Measurements from ENCODE around the gene GDF10. TPM values are rescaled to one million over a fixed set of nuclear protein-coding genes. Genes with fewer than 3 reads are reported as not detected.

Gene GDF10
- total and polyA plus RNA-seq, 2 donors (not counting 1 experiment from before 2014, with no cell fraction given), result not detected

DNA sequence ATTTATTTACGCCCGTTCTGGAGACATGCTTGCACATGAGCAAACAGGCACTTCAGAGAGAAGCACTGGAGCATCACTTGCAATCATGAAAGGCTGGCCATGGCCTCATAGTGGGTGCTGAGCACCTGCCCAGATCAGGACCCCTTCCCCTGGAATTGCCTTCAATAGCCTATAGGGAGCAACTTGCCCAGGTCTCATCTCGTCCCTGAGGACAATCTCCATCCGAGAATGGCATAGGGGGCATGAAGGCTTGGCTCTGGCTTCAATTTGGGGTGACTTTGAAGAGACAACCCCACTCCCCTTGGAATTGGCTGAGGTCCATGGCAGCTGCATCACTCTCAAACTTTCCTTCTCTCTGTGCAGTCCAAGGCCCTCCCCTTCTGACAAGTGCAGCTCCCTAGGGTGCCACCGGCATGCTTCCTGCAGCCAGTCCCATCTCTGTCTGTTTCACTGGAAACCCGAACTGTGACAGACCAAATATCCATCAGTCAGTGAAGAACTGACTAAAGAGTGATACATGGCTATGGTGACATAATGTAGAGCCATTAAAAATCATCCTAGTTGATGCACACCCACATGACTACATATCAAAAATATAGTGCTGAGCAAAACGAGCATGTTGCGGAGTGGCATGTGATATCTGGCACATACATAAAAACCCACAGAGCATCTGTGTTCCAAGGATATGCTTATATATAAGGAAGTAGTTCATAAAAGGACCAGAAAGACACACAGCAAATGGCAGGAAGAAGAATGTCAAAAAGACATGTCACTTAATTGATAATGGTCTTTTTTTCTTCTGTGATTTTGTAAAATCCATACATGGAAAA lies 34.7 kb downstream of the GDF10 start:
- Histone ChIP-seq H3K27ac (ENCODE audit: low read length in 2 of 2) (no peak overlapping the region), H3K36me3 (replicated peaks in 1 of 2; ENCODE audit: control extremely low read depth in 1 of 2, control insufficient read depth in 1 of 2, extremely low read depth in 1 of 2, insufficient read depth in 2 of 2, low read length in 1 of 2) (no peaks in the 10 kb centered on the region), H3K4me2 (replicated peaks; ENCODE audit: low read depth, low read length, poor library complexity, severe bottlenecking) (no peak overlapping the region), H3K9ac (ENCODE audit: low read length) (no peak overlapping the region), H3K9me3 (ENCODE audit: control extremely low read depth in 1 of 3, control insufficient read depth in 2 of 3, insufficient read depth in 1 of 3, low read length in 2 of 3) (no peaks in the 10 kb centered on the region), H4K20me1 (ENCODE audit: control insufficient read depth, insufficient read depth, low read length, poor library complexity, severe bottlenecking) (no peaks in the 10 kb centered on the region), H2AFZ (ENCODE audit: insufficient read depth, low read depth, low read length, poor library complexity, severe bottlenecking) (no peak overlapping the region), H3K4me3 (ENCODE audit: control extremely low read depth in 1 of 5, extremely low read depth in 1 of 5, insufficient read depth in 1 of 5, low read depth in 2 of 5, low read length in 4 of 5) (no peak overlapping the region), H3K4me1 (ENCODE audit: control insufficient read depth in 2 of 2, insufficient read depth in 2 of 2, low read length in 2 of 2) (no peaks in the 10 kb centered on the region), H3K79me2 (ENCODE audit: control insufficient read depth, insufficient read depth, low read length) (no peaks in the 10 kb centered on the region), H3K27me3 (replicated peaks in 1 of 4; ENCODE audit: control extremely low read depth in 1 of 4, control insufficient read depth in 3 of 4, insufficient read depth in 4 of 4, low read length in 3 of 4) (no peaks in the 10 kb centered on the region)
- Mint-ChIP-seq H3K27me3 (peaks cover 29% of the 10 kb centered on the region), H3K4me1 (no peaks in the 10 kb centered on the region), H3K4me3 (no peak overlapping the region), H3K27ac (no peak overlapping the region), H3K9me3 (ENCODE audit: insufficient read depth) (no peaks in the 10 kb centered on the region)
- ATAC-seq (ENCODE audit: low read depth) (no peak), DNase-seq (no peak)
- ChIA-PET POLR2A (no interaction called here), CTCF (no interaction called here)
- intact Hi-C loops (cut with micrococcal nuclease), result no loop called here
- WGBS (ENCODE audit: insufficient coverage), result 100% methylated on average over 2 of the region's 8 CpGs
- TF ChIP-seq EZH2 (IDR thresholded peaks at IDR 0.05; ENCODE audit: borderline replicate concordance, insufficient read depth, low read depth, low read length, poor library complexity, severe bottlenecking), result no peak
- TF ChIP-seq, protein P1, sequence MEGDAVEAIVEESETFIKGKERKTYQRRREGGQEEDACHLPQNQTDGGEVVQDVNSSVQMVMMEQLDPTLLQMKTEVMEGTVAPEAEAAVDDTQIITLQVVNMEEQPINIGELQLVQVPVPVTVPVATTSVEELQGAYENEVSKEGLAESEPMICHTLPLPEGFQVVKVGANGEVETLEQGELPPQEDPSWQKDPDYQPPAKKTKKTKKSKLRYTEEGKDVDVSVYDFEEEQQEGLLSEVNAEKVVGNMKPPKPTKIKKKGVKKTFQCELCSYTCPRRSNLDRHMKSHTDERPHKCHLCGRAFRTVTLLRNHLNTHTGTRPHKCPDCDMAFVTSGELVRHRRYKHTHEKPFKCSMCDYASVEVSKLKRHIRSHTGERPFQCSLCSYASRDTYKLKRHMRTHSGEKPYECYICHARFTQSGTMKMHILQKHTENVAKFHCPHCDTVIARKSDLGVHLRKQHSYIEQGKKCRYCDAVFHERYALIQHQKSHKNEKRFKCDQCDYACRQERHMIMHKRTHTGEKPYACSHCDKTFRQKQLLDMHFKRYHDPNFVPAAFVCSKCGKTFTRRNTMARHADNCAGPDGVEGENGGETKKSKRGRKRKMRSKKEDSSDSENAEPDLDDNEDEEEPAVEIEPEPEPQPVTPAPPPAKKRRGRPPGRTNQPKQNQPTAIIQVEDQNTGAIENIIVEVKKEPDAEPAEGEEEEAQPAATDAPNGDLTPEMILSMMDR (IDR thresholded peaks at IDR 0.05), result no peak

DNA sequence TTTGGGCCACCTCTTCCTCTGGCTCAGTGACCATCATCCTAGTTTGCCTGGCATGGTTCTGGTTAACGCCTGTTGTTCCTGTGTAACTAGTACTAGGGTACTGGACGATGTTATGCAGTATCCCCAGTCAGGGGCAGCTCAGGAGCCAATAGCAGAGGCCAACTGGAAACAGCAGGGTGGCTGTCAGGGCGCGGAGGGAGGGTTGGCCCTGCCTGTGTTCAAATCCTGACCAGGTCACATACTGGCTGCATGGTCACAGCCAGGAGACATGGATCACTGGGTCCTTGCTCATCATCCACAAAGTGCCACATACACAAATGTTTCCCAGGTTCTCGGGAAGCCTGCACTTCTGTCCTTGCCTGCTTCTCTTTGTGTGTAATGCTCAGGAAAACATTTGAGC lies 35.9 kb downstream of the GDF10 start:
- TF ChIP-seq EZH2 (IDR thresholded peaks at IDR 0.05; ENCODE audit: borderline replicate concordance, insufficient read depth, low read depth, low read length, poor library complexity, severe bottlenecking), result no peak
- TF ChIP-seq, protein P1 (IDR thresholded peaks at IDR 0.05), result no peak
- 85% methylated on average over 5 of the region's 5 CpGs for WGBS (ENCODE audit: insufficient coverage)
- CTCF ChIA-PET, result no interaction called here
- ATAC-seq (ENCODE audit: low read depth) (no peak), DNase-seq (no peak)
- POLR2A ChIA-PET, result no interaction called here
- no peak overlapping the region for H3K4me3 ChIP-seq (ENCODE audit: control extremely low read depth in 1 of 5, extremely low read depth in 1 of 5, insufficient read depth in 1 of 5, low read depth in 2 of 5, low read length in 4 of 5)
- Mint-ChIP-seq H3K4me3 (no peak overlapping the region), H3K27me3 (peaks cover 41% of the 10 kb centered on the region), H3K9me3 (ENCODE audit: insufficient read depth) (no peaks in the 10 kb centered on the region), H3K27ac (no peak overlapping the region), H3K4me1 (peaks cover 7% of the 10 kb centered on the region)
- H2AFZ ChIP-seq (ENCODE audit: insufficient read depth, low read depth, low read length, poor library complexity, severe bottlenecking), result no peak overlapping the region
- H3K79me2 ChIP-seq (ENCODE audit: control insufficient read depth, insufficient read depth, low read length), result no peaks in the 10 kb centered on the region
- H3K4me1 ChIP-seq (ENCODE audit: control insufficient read depth in 2 of 2, insufficient read depth in 2 of 2, low read length in 2 of 2), result peaks cover 5 to 6% of the 10 kb centered on the region in 2 donors
- no peaks in the 10 kb centered on the region for H3K9me3 ChIP-seq (ENCODE audit: control extremely low read depth in 1 of 3, control insufficient read depth in 2 of 3, insufficient read depth in 1 of 3, low read length in 2 of 3)
- no peaks in the 10 kb centered on the region for H3K36me3 ChIP-seq (replicated peaks in 1 of 2; ENCODE audit: control extremely low read depth in 1 of 2, control insufficient read depth in 1 of 2, extremely low read depth in 1 of 2, insufficient read depth in 2 of 2, low read length in 1 of 2)
- peaks cover 0 to 3% (median 0%) of the 10 kb centered on the region in 4 experiments for H3K27me3 ChIP-seq (replicated peaks in 1 of 4; ENCODE audit: control extremely low read depth in 1 of 4, control insufficient read depth in 3 of 4, insufficient read depth in 4 of 4, low read length in 3 of 4)
- intact Hi-C loops (cut with micrococcal nuclease), result no loop called here
- H4K20me1 ChIP-seq (ENCODE audit: control insufficient read depth, insufficient read depth, low read length, poor library complexity, severe bottlenecking), result no peaks in the 10 kb centered on the region
- H3K9ac ChIP-seq (ENCODE audit: low read length), result no peak overlapping the region
- no peak overlapping the region for H3K4me2 ChIP-seq (replicated peaks; ENCODE audit: low read depth, low read length, poor library complexity, severe bottlenecking)
- no peak overlapping the region for H3K27ac ChIP-seq (ENCODE audit: low read length in 2 of 2)
